HG03039 (cell line): ENCODE data around the gene FUS.
A peak's percentile ranks its signal among the peaks of the same experiment; 100 is the strongest.
"Not testable (repeated sequence)": the region's sequence is repeated elsewhere in the genome, so short reads cannot be mapped to it uniquely, and the experiment has no call there.

Experiments
- ATAC-seq: cut with Tn5 transposase; IDR thresholded peaks from one replicate; pipeline ENCODE4 v1.9.1; 2021; ENCODE audit warnings: mild to moderate bottlenecking, moderate library complexity; ENCODE audit not compliant: unreplicated experiment

Gene FUS

DNA sequence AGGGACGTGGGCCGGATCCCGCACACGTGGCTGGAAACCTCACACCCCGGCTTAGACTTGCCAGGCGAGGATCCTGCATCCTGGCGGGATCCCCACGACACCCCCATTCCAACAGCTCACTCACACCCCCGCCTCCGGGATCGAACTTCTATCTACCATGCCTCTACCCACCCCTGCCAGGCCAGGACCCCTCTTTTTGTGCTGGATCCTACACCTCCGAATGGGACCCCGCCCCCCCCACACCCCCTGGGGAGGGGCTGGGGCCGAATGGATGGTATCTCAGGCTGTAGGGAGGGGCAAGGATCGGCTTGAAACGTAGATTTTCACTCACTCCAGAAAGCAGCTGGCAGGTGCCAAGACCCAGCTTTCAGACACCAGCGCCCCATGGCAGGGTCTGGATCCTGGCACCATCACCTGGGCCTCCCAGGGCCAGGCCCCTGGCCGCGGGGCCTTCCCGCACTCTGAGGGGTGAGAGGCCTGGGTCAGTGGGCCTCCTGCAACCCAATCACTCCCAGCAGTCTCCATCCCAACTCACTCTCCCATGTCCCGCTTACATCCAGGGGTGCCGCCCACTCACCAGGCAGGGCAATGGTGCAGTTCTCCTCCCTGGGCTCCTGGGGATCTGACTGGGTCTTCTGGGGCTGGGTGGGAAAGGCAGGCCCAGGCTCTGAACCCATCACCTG, 36.8 kb upstream of the FUS start:
- no peak for ATAC-seq

DNA sequence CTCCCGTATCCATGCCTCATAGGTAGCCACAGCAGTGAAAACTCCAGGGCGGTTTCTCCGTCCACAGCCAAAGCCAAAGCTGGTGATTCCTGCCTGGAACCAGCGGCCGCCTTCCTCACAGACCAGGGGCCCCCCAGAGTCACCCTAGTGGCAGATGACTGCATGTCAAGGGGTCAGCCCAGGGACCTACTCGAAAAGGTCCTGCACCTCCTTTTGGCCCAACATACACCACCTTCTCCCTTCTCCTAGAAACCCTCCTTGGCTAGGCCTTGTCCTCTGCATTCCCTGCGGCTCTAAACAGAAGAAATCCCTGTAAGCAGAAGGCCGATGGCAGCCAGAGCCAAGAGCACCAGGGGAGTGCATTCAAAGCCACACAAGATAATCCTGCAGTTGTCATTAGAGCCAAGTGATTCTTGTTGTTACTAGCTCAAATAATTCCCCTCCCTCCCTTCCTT, 36.2 kb upstream of the FUS start:
- no peak for ATAC-seq

- ATAC-seq: not testable (repeated sequence)
Observed at GRCh38 chr16:31144418-31144817, 35.5 kb upstream of the FUS start.

GRCh38 chr16:31145398-31145990, 34.4 kb upstream of the FUS start:
- no peak for ATAC-seq

- ATAC-seq: no peak
Observed at GRCh38 chr16:31147574-31147973, 32.4 kb upstream of the FUS start.

- ATAC-seq: no peak
Observed at GRCh38 chr16:31148281-31148728, 31.6 kb upstream of the FUS start.

GRCh38 chr16:31148896-31149295, 31.0 kb upstream of the FUS start:
- ATAC-seq: no peak

GRCh38 chr16:31149332-31149731, 30.6 kb upstream of the FUS start:
- no peak for ATAC-seq

DNA sequence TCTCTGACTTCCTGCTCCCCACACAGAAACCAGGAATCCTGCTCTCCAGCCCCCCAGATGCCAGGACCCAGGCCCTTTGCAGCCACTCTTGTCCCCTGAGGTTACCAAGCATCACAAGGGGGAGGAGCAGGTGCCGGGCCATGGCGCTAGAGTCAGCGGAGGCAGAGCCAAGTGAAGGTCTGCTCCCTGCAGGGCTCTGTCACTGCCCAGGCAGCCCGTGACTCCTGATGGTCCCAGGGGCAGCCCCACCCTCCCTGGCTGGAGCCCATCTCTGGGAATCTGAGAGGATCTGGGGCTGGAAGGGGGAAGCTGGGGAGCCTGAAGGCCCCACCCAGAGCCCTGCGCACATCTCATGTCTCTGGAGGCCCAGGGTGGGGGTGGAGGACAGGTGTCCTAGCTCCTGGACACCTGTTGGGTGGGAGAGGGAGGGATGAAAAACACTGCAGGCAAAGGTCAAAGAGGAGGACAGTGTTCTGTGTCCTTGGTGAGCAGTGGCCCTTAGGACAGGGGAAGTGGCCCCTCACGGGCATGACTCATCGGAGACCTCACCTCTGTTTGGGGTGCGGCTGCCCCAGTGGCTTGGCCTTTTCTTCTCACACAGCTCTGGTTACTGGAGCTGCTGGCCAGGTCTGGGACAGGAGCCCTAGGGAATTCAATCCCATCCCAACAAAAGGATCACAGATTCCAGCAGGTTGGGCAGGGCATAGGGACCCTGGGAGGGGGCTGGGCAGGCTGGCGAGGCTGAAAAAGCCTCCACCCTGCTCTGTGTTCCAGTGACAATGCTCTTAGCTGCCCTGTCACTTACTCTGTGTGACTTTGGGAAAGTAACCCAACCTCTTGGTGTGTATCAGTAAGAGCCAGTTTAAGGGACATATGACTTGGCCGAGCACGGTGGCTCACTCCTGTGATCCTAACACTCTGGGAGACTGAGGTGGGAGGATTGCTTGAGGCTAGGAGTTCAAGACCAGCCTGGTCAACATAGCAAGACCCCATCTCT, 29.7 kb upstream of the FUS start, which contains the start of gene PRSS36:
Gene PRSS36, minus strand, starts transcription at position 173 of the 997 bp plus-strand sequence. Its CDS starts 31 bp downstream, at position 142.
- ATAC-seq: no peak

- not testable (repeated sequence) for ATAC-seq
Observed at GRCh38 chr16:31150976-31151375, 29.0 kb upstream of the FUS start.

DNA sequence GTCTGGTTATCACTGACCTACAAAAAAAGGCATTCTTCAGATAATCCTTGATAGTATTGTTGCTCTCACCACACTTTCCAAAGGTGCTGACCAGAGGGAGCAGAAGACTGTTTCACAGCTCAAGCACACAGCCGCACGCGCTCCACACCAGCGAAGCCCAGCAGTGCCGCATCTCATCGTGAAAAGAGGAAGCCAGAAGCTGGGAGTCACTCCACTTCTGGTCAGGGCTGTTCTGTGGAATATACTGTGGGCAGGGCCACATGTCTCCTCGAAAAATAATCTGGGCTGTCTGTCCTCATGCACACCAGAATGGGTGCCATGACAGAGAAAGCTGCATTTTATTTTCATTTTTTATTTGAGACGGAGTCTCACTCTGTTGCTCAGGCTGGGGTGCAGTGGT, 22.8 kb upstream of the FUS start:
- ATAC-seq: no peak

- ATAC-seq: no peak
Observed at GRCh38 chr16:31167315-31167714, 12.6 kb upstream of the FUS start.

DNA sequence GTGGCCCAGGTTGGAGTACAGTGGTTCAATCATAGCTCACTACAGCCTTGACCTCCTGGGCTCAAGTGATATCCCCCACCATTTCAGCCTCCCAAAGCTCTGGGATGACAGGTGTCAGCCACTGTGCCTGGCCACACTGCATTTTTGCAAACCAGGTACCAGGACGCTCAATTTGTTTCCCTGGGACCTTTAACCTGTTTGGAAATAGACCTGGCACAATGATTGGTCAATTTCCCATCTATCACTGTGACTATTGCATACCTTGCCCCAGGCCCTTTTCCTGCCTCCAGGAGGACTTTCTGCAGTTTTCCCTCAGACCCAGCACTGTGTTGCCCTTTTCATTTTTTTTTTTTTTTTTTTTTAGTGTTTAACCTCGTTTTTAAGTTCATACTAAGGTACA, 11.1 kb upstream of the FUS start:
- no peak for ATAC-seq

DNA sequence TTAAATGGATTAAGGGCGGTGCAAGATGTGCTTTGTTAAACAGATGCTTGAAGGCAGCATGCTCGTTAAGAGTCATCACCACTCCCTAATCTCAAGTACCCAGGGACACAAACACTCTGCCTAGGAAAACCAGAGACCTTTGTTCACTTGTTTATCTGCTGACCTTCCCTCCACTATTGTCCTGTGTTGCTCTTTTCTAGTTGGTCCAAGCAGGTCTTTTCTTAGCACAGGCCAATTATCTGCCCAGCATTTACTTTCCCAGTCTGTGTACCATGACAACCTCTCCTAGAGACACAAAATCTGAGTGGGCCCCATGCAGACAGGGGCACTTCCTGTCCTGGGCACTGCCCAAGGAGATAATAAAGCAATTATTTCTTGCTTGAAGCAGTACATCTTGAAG, 9.9 kb upstream of the FUS start:
- ATAC-seq: not testable (repeated sequence)

- no peak for ATAC-seq
Observed at GRCh38 chr16:31177136-31177535, 2.8 kb upstream of the FUS start.

- ATAC-seq: peak; percentile 2
Observed at GRCh38 chr16:31179219-31179746, 656 bp upstream of the FUS start.

GRCh38 chr16:31181102-31181830, 1.3 kb downstream of the FUS start:
- ATAC-seq: no peak

- no peak for ATAC-seq
Observed at GRCh38 chr16:31182391-31182790, 2.5 kb downstream of the FUS start.

DNA sequence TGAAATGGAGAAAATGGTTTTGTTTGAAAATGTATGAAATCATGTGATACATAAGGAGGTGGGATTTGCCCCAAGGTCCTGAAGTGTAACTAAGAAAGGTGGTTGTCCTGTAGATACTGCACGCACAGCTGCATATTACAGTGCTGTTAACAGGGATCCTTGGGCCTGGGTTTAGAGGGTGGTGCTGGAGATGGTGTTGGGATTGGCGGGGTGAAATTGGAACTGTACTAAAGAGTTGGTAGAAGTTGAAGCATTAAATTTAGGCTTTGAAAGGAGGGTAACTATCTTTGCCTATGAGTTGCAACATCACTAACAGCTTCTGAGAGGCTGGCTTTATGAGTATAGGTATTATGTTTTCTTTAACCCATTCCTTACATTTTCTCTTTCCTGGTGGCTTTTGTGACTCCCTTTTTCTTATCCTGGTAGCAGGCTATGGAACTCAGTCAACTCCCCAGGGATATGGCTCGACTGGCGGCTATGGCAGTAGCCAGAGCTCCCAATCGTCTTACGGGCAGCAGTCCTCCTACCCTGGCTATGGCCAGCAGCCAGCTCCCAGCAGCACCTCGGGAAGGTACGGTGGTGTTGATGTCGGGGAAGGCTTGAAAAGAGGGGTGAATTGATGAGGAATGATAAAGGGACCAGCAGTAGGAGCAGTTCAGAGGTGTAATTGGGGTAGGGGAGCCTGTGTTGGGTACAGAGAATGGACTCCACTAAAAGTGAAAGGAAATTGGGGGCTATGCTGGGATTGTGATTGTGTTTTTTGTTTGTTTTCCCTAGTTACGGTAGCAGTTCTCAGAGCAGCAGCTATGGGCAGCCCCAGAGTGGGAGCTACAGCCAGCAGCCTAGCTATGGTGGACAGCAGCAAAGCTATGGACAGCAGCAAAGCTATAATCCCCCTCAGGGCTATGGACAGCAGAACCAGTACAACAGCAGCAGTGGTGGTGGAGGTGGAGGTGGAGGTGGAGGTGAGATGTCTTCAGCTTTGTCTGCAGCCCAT, 3.8 kb downstream of the FUS start:
- ATAC-seq: no peak
